MM.1S (cell line): ENCODE measurements around the gene HAUS5.
A peak's percentile ranks its signal among the peaks of the same experiment; 100 is the strongest.

Experiments
- DNase-seq: peaks from one replicate; pipeline ENCODE4 v3.0.0-alpha.2; 2015
- H2AFZ ChIP-seq: fragments of 300-600 bp; sonication (generic); 2 replicates; pipeline ENCODE4 v1.6.0; 2016; ENCODE audit warnings: antibody characterized with exemption, low read length
- H3F3A ChIP-seq: fragments of 300-600 bp; sonication (generic); 2 replicates; pipeline ENCODE4 v1.6.1; 2016; ENCODE audit warnings: mild to moderate bottlenecking, antibody characterized with exemption, low read length, moderate library complexity, mixed read lengths; ENCODE audit not compliant: insufficient read depth
- H3K27ac ChIP-seq: fragments of 300-600 bp; sonication (generic); 2 replicates; pipeline ENCODE4 v1.5.1; 2016; ENCODE audit warnings: mild to moderate bottlenecking, low read length
- H3K27me3 ChIP-seq: fragments of 300-600 bp; sonication (generic); replicated peaks from 2 replicates; pipeline ENCODE4 v1.6.0; 2016; ENCODE audit warnings: low read length; ENCODE audit not compliant: insufficient read depth
- H3K36me3 ChIP-seq: fragments of 300-600 bp; sonication (generic); replicated peaks from 2 replicates; pipeline ENCODE4 v1.6.1; 2016; ENCODE audit warnings: mild to moderate bottlenecking, low read length, mixed read lengths; ENCODE audit not compliant: insufficient read depth
- H3K4me1 ChIP-seq: fragments of 300-600 bp; sonication (generic); 2 replicates; pipeline ENCODE4 v1.6.1; 2016; ENCODE audit warnings: low read length, mixed read lengths
- H3K4me2 ChIP-seq: fragments of 300-600 bp; sonication (generic); 2 replicates; pipeline ENCODE4 v1.6.0; 2016; ENCODE audit warnings: low read depth, low read length
- H3K4me3 ChIP-seq: fragments of 300-600 bp; sonication (generic); 2 replicates; pipeline ENCODE4 v1.5.1; 2016; ENCODE audit warnings: low read length, mixed read lengths
- H3K79me2 ChIP-seq: fragments of 300-600 bp; sonication (generic); 2 replicates; pipeline ENCODE4 v1.6.1; 2016; ENCODE audit warnings: mixed run types, low read length, mixed read lengths
- H3K9ac ChIP-seq: fragments of 300-600 bp; sonication (generic); 2 replicates; pipeline ENCODE4 v1.6.1; 2016; ENCODE audit warnings: low read length, mixed read lengths
- H3K9me2 ChIP-seq: fragments of 300-600 bp; sonication (generic); replicated peaks from 2 replicates; pipeline ENCODE4 v1.6.1; 2016; ENCODE audit warnings: mild to moderate bottlenecking, low read length, mixed read lengths; ENCODE audit not compliant: insufficient read depth
- H3K9me3 ChIP-seq: fragments of 300-600 bp; sonication (generic); replicated peaks from 2 replicates; pipeline ENCODE4 v1.6.1; 2016; ENCODE audit warnings: mild to moderate bottlenecking, low read length, mixed read lengths; ENCODE audit not compliant: insufficient read depth
- H4K20me1 ChIP-seq: fragments of 300-600 bp; sonication (generic); 2 replicates; pipeline ENCODE4 v1.6.1; 2016; ENCODE audit warnings: mild to moderate bottlenecking, low read length, moderate library complexity, mixed read lengths; ENCODE audit not compliant: insufficient read depth
- CTCF ChIP-seq: fragments of 300-600 bp; sonication (generic); IDR thresholded peaks from 2 replicates; pipeline ENCODE4 v1.5.1; 2016; ENCODE audit warnings: antibody characterized with exemption, low read length, mixed read lengths
- EZH2 ChIP-seq: fragments of 300-600 bp; sonication (generic); optimal IDR thresholded peaks from 2 replicates; pipeline ENCODE3; 2017; ENCODE audit warnings: low read depth, mild to moderate bottlenecking, antibody characterized with exemption, low read length, mixed read lengths
- EZH2phosphoT487 ChIP-seq: fragments of 300-600 bp; sonication (generic); IDR thresholded peaks from 2 replicates; pipeline ENCODE4 v1.6.1; 2018; ENCODE audit warnings: antibody characterized with exemption, low read length

HAUS5 gene

DNA sequence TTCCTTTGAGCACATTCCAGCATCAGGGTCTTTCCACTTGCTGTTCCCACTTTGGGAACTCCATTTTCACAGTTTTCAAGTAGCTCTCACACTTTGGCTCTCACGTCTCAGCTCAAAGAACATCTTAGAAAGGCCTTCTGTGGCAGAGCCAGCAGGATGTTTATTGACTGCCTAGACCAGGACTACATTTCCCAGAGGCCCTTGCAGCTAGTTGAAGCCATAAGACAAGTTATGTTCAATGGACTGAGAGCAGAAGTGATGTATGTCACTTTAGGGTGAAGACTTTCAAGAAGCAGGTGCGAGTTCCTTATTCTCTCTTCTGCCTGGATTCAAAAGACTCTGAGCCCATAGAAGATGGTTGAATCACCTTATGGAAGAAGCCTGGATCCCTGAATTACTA, 4.3 kb upstream of the HAUS5 start:
- H3K9me3 ChIP-seq: no peaks in the 10 kb centered on the region
- peaks cover 16% of the 10 kb centered on the region for H3K4me1 ChIP-seq
- H3K4me3 ChIP-seq: no peak overlapping the region
- DNase-seq: peak; percentile 13
- TF ChIP-seq EZH2: no peak
- TF ChIP-seq EZH2phosphoT487: no peak
- TF ChIP-seq CTCF: no peak
- no peaks in the 10 kb centered on the region for H3K27me3 ChIP-seq
- H2AFZ ChIP-seq: no peak overlapping the region
- no peak overlapping the region for H3K4me2 ChIP-seq
- no peak overlapping the region for H3K9ac ChIP-seq
- H3K36me3 ChIP-seq: no peaks in the 10 kb centered on the region
- no peak overlapping the region for H3K27ac ChIP-seq
- H3K9me2 ChIP-seq: no peaks in the 10 kb centered on the region
- no peaks in the 10 kb centered on the region for H4K20me1 ChIP-seq
- H3F3A ChIP-seq: no peaks in the 10 kb centered on the region
- H3K79me2 ChIP-seq: peaks cover 5% of the 10 kb centered on the region

GRCh38 chr19:35609851-35610353, 2.6 kb upstream of the HAUS5 start:
- H3K9me3 ChIP-seq: no peaks in the 10 kb centered on the region
- no peaks in the 10 kb centered on the region for H3K36me3 ChIP-seq
- H3K27ac ChIP-seq: peak overlapping the region; percentile 40; the same call in 1 of the 2 replicates
- peaks cover 5% of the 10 kb centered on the region for H3K79me2 ChIP-seq
- DNase-seq: peak; percentile 16
- H2AFZ ChIP-seq: peak overlapping the region; percentile 13; the same call in 1 of the 2 replicates
- H3K27me3 ChIP-seq: no peaks in the 10 kb centered on the region
- H3K9me2 ChIP-seq: no peaks in the 10 kb centered on the region
- no peak overlapping the region for H3K9ac ChIP-seq
- TF ChIP-seq CTCF: no peak
- TF ChIP-seq EZH2phosphoT487: no peak
- no peak for TF ChIP-seq EZH2
- peaks cover 16% of the 10 kb centered on the region for H3K4me1 ChIP-seq
- H3K4me2 ChIP-seq: peak overlapping the region; percentile 46
- H3F3A ChIP-seq: no peaks in the 10 kb centered on the region
- no peaks in the 10 kb centered on the region for H4K20me1 ChIP-seq
- no peak overlapping the region for H3K4me3 ChIP-seq

DNA sequence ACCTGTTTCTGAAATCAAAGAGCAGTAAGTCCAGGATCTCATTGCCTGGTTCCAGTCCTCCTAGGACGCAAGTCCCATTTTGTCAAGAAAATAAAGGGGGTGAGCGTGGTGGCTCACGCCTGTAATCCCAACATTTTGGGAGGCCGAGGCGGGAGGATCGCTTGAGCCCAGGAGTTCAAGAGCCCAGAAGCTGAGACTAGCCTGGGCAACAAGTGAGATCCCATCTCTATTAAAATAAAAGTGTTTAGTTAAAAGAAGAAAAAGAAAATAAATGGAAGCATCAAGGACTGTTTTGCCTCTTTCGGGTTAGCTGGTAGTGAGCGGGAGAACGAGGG, 344 bp upstream of the HAUS5 start:
- TF ChIP-seq EZH2phosphoT487 (no peak), EZH2 (no peak), CTCF (no peak)
- no peaks in the 10 kb centered on the region for H3K36me3 ChIP-seq
- H3K9me2 ChIP-seq: no peaks in the 10 kb centered on the region
- no peaks in the 10 kb centered on the region for H3K9me3 ChIP-seq
- H3K4me2 ChIP-seq: peak overlapping the region; percentile 76
- peaks cover 5% of the 10 kb centered on the region for H3K79me2 ChIP-seq
- H3K4me3 ChIP-seq: peak overlapping the region; percentile 75
- DNase-seq: no peak
- no peaks in the 10 kb centered on the region for H3F3A ChIP-seq
- no peaks in the 10 kb centered on the region for H4K20me1 ChIP-seq
- peak overlapping the region; percentile 90; the same call in 1 of the 2 replicates for H3K9ac ChIP-seq
- H3K27me3 ChIP-seq: no peaks in the 10 kb centered on the region
- H3K4me1 ChIP-seq: peaks cover 16% of the 10 kb centered on the region
- peak overlapping the region; percentile 75 for H2AFZ ChIP-seq
- no peak overlapping the region for H3K27ac ChIP-seq
